Common myeloid progenitor, CD34-positive (primary cell): Measurements from ENCODE around the gene OR9A2.
"Not testable (repeated sequence)": the region's sequence is repeated elsewhere in the genome, so short reads cannot be mapped to it uniquely, and the experiment has no call there.

Experiments used
- CTCF ChIA-PET: fragments of 350-600 bp; sonication (Branson Sonifier 250); formaldehyde crosslinking; loops from one replicate; lab custom pipeline; 2021; ENCODE audit warnings: antibody characterized with exemption; lab: Charles Lee
- POLR2A ChIA-PET: fragments of 350-600 bp; sonication (Branson Sonifier 250); formaldehyde crosslinking; loops from one replicate; lab custom pipeline; 2021; ENCODE audit warnings: antibody characterized with exemption; lab: Charles Lee
- DNase-seq, 3 donors: peaks; one replicate each; pipeline versions ENCODE4 v3.0.0 to v3.0.0-alpha.2; 2013
- H3K27ac ChIP-seq, 2 experiments: 1 replicate in 1 of 2; 2 replicates in 1 of 2; pipeline ENCODE4 v1.7.0; 2013; ENCODE audit warnings: inconsistent platforms in 2 of 2, low read length in 2 of 2, mild to moderate bottlenecking in 2 of 2, low read depth in 1 of 2, moderate library complexity in 1 of 2; ENCODE audit not compliant: severe bottlenecking in 2 of 2, insufficient read depth in 1 of 2, poor library complexity in 1 of 2
- H3K27me3 ChIP-seq, 5 experiments: replicated peaks in 2 of 5; 1 replicate in 3 of 5; 2 replicates in 2 of 5; pipeline versions ENCODE4 v1.6.1 to v1.7.0; 2013; ENCODE audit warnings: low read length in 4 of 5, mild to moderate bottlenecking in 2 of 5, moderate library complexity in 2 of 5, inconsistent platforms in 1 of 5; ENCODE audit not compliant: insufficient read depth in 5 of 5, control insufficient read depth in 4 of 5
- H3K36me3 ChIP-seq, 4 experiments: 1 replicate in 2 of 4; 2 replicates in 2 of 4; pipeline versions ENCODE4 v1.6.1 to v1.7.0; 2013; ENCODE audit warnings: low read length in 3 of 4, control low read depth in 1 of 4, mild to moderate bottlenecking in 1 of 4; ENCODE audit not compliant: control insufficient read depth in 4 of 4, insufficient read depth in 4 of 4
- H3K4me1 ChIP-seq, 4 experiments: 1 replicate in 3 of 4; 2 replicates in 1 of 4; pipeline versions ENCODE4 v1.6.1 to v1.7.1; 2013; ENCODE audit warnings: low read length in 3 of 4, mild to moderate bottlenecking in 3 of 4, control low read depth in 1 of 4, inconsistent platforms in 1 of 4, moderate library complexity in 1 of 4; ENCODE audit not compliant: control insufficient read depth in 4 of 4, insufficient read depth in 4 of 4; ENCODE audit errors: control extremely low read depth in 1 of 4
- H3K4me3 ChIP-seq, 7 experiments: 1 replicate in 4 of 7; 2 replicates in 3 of 7; pipeline versions ENCODE4 v1.5.1 to v1.7.0; 2013; ENCODE audit warnings: mild to moderate bottlenecking in 7 of 7, low read length in 6 of 7, moderate library complexity in 6 of 7, inconsistent platforms in 2 of 7, low read depth in 2 of 7, control low read depth in 1 of 7; ENCODE audit not compliant: insufficient read depth in 4 of 7, control insufficient read depth in 1 of 7; ENCODE audit errors: extremely low read depth in 1 of 7
- H3K9me3 ChIP-seq, 5 experiments: 1 replicate in 4 of 5; 2 replicates in 1 of 5; pipeline versions ENCODE4 v1.6.1 to v1.7.1; 2013; ENCODE audit warnings: low read length in 4 of 5, mild to moderate bottlenecking in 2 of 5, inconsistent platforms in 1 of 5, low read depth in 1 of 5, moderate library complexity in 1 of 5; ENCODE audit not compliant: control insufficient read depth in 4 of 5, insufficient read depth in 2 of 5; ENCODE audit errors: control extremely low read depth in 1 of 5
- WGBS: methylation state at CpG from one replicate; pipeline ENCODE4 v1.1.5; 2013; ENCODE audit not compliant: insufficient coverage; 5-methylcytosine and 5-hydroxymethylcytosine counted together

Gene OR9A2

GRCh38 chr7:142984297-142984696 lies 42.6 kb downstream of the OR9A2 start:
- Histone ChIP-seq H3K27me3 (no peaks in the 10 kb centered on the region), H3K36me3 (no peaks in the 10 kb centered on the region), H3K4me1 (no peaks in the 10 kb centered on the region), H3K4me3 (no peak overlapping the region), H3K9me3 (peaks cover 0 to 10% (median 0%) of the 10 kb centered on the region in 5 experiments), H3K27ac (no peak overlapping the region)
- 89% methylated on average over 1 of the region's 1 CpG for WGBS
- CTCF ChIA-PET: interaction anchor here (0.6 to 1.7 kb wide), 3 partner anchors 9 to 145 kb away, joined by 3 to 5 read pairs (median 3); no protein-coding TSS in a partner anchor
- DNase-seq: no peak
- POLR2A ChIA-PET: no interaction called here

GRCh38 chr7:142983825-142984224 lies 43.1 kb downstream of the OR9A2 start:
- CTCF ChIA-PET: interaction anchor here (0.6 to 0.9 kb wide), 2 partner anchors 9 to 144 kb away, joined by 3 read pairs; no protein-coding TSS in a partner anchor
- H3K4me3 ChIP-seq: no peak overlapping the region
- H3K36me3 ChIP-seq: no peaks in the 10 kb centered on the region
- H3K9me3 ChIP-seq: peaks cover 0 to 10% (median 0%) of the 10 kb centered on the region in 5 experiments
- H3K4me1 ChIP-seq: no peaks in the 10 kb centered on the region
- no peaks in the 10 kb centered on the region for H3K27me3 ChIP-seq
- POLR2A ChIA-PET: no interaction called here
- WGBS: 100% methylated on average over 1 of the region's 1 CpG
- no peak for DNase-seq
- H3K27ac ChIP-seq: no peak overlapping the region

- no CpG with 5 or more reads among the region's 4 CpGs for WGBS
- H3K27me3 ChIP-seq, H3K36me3 ChIP-seq, POLR2A ChIA-PET, DNase-seq, H3K4me1 ChIP-seq, H3K27ac ChIP-seq, H3K4me3 ChIP-seq: not testable (repeated sequence)
- peaks cover 0 to 15% (median 1%) of the 10 kb centered on the region in 5 experiments for H3K9me3 ChIP-seq
- CTCF ChIA-PET: interaction anchor here (1.1 kb wide), 1 partner anchor 25 kb away, joined by 4 read pairs; no protein-coding TSS in a partner anchor
These were observed 48.5 kb downstream of the OR9A2 start for GRCh38 chr7:142978402-142978801.
